HL-60 (cell line): ENCODE results near the gene CCDC88C.

Source experiments
- DNase-seq, 2 experiments: peaks; one replicate each; pipeline ENCODE4 v3.0.0-alpha.2; 2010 to 2020; ENCODE audit warnings: low read depth in 1 of 2, low spot score in 1 of 2
- H3K27ac ChIP-seq: fragments of 250-450 bp; sonication (Bioruptor Pico); replicated peaks from 2 replicates; pipeline ENCODE4 v1.5.1; 2020; ENCODE audit warnings: mild to moderate bottlenecking, moderate library complexity
- H3K27me3 ChIP-seq: fragments of 250-450 bp; sonication (Bioruptor Pico); 2 replicates; pipeline ENCODE4 v1.5.1; 2021; ENCODE audit warnings: mild to moderate bottlenecking, moderate library complexity; ENCODE audit not compliant: insufficient read depth, poor library complexity, severe bottlenecking
- H3K4me3 ChIP-seq: replicated peaks from 2 replicates; pipeline ENCODE4 v1.5.1; 2011; ENCODE audit warnings: mild to moderate bottlenecking, control low read depth, low read length; ENCODE audit not compliant: insufficient read depth
- GABPA ChIP-seq: IDR thresholded peaks from 2 replicates; pipeline ENCODE4 v1.6.1; 2012; ENCODE audit warnings: low read depth
- POLR2AphosphoS5 ChIP-seq: IDR thresholded peaks from 2 replicates; pipeline ENCODE4 v1.6.1; 2012; ENCODE audit warnings: low read depth
- SPI1 ChIP-seq: IDR thresholded peaks from 2 replicates; pipeline ENCODE4 v1.6.1; 2012; ENCODE audit warnings: low read depth, mild to moderate bottlenecking, borderline replicate concordance
- TF ChIP-seq, protein P1 (sequence below): IDR thresholded peaks from 2 replicates; pipeline ENCODE4 v1.6.1; 2012; ENCODE audit warnings: low read depth; ENCODE audit not compliant: insufficient replicate concordance
- TF ChIP-seq, protein P2 (sequence below): IDR thresholded peaks from one replicate; pipeline ENCODE4 v1.5.1; 2011; ENCODE audit warnings: low read length, control low read depth, inconsistent platforms; ENCODE audit not compliant: insufficient read depth

CCDC88C gene

DNA sequence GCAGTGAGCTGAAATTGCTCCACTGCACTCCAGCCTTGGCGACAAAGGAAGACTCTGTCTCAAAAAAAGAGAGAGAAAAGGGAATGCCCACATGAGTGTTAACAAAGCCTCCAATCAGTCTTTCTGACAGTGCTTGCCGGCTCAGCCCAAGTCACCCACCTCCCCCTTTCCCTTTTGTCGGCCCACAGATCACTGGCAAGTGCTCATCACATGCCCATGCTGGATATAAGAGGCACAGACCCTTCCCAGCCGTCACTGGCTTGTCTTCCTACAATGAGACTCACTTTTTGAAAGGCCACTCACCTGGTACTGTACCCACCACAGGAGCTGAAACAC is 70.8 kb downstream of the CCDC88C start:
- Histone ChIP-seq H3K27me3 (no peaks in the 10 kb centered on the region), H3K4me3 (no peak overlapping the region), H3K27ac (no peak overlapping the region)
- DNase-seq = no peak
- TF ChIP-seq, protein P1, sequence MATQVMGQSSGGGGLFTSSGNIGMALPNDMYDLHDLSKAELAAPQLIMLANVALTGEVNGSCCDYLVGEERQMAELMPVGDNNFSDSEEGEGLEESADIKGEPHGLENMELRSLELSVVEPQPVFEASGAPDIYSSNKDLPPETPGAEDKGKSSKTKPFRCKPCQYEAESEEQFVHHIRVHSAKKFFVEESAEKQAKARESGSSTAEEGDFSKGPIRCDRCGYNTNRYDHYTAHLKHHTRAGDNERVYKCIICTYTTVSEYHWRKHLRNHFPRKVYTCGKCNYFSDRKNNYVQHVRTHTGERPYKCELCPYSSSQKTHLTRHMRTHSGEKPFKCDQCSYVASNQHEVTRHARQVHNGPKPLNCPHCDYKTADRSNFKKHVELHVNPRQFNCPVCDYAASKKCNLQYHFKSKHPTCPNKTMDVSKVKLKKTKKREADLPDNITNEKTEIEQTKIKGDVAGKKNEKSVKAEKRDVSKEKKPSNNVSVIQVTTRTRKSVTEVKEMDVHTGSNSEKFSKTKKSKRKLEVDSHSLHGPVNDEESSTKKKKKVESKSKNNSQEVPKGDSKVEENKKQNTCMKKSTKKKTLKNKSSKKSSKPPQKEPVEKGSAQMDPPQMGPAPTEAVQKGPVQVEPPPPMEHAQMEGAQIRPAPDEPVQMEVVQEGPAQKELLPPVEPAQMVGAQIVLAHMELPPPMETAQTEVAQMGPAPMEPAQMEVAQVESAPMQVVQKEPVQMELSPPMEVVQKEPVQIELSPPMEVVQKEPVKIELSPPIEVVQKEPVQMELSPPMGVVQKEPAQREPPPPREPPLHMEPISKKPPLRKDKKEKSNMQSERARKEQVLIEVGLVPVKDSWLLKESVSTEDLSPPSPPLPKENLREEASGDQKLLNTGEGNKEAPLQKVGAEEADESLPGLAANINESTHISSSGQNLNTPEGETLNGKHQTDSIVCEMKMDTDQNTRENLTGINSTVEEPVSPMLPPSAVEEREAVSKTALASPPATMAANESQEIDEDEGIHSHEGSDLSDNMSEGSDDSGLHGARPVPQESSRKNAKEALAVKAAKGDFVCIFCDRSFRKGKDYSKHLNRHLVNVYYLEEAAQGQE = no peak
- TF ChIP-seq GABPA (no peak), POLR2AphosphoS5 (no peak), SPI1 (no peak)
- TF ChIP-seq, protein P2, sequence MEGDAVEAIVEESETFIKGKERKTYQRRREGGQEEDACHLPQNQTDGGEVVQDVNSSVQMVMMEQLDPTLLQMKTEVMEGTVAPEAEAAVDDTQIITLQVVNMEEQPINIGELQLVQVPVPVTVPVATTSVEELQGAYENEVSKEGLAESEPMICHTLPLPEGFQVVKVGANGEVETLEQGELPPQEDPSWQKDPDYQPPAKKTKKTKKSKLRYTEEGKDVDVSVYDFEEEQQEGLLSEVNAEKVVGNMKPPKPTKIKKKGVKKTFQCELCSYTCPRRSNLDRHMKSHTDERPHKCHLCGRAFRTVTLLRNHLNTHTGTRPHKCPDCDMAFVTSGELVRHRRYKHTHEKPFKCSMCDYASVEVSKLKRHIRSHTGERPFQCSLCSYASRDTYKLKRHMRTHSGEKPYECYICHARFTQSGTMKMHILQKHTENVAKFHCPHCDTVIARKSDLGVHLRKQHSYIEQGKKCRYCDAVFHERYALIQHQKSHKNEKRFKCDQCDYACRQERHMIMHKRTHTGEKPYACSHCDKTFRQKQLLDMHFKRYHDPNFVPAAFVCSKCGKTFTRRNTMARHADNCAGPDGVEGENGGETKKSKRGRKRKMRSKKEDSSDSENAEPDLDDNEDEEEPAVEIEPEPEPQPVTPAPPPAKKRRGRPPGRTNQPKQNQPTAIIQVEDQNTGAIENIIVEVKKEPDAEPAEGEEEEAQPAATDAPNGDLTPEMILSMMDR = no peak

DNA sequence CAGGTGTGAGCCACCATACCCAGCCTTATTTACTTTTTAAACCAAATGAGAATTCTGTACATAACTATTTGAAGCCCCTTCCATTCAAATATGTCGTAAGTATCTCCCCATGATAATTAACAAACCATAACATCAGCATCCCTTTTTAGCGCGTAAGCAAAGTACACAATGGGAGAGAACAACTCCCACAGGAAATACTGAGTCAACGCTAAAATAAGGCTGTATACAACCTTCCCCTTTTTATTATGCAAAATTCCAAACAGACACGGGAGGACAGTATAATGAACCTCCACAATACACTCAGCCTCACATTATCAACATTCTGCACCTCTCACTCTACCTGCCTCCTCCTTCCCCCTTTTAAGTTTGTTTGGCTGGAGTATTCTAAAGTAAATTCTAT is 73.5 kb downstream of the CCDC88C start:
- Histone ChIP-seq H3K27ac (no peak overlapping the region), H3K4me3 (no peak overlapping the region)
- no peak for DNase-seq

DNA sequence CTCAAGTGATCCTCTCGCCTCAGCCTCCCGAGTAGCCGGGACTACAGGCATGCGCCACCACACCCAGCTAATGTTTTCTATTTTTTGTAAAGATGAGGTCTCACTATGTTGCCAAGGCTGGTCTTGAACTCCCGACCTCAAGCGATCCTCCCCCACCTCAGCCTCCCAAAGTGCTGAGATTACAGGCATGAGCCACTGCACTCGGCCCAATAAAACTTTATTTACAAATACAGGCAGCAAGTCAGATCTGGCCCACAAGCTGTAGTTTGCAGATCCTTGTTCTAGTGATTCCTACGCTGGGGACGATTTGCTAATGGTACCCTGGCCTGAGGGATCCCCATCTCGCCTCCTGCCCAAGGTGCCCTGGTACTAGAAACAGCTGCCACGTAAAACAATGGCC is 74.6 kb downstream of the CCDC88C start:
- Histone ChIP-seq H3K27me3 (no peaks in the 10 kb centered on the region), H3K27ac (no peak overlapping the region), H3K4me3 (no peak overlapping the region)
- no peak for DNase-seq
- TF ChIP-seq, protein P1 = no peak
- TF ChIP-seq POLR2AphosphoS5 = no peak

More for the DNA sequence above, 73.5 kb downstream of the CCDC88C start:
- TF ChIP-seq, protein P2 = no peak
- TF ChIP-seq POLR2AphosphoS5 (no peak), GABPA (no peak), SPI1 (no peak)
- TF ChIP-seq, protein P1 = no peak
- H3K27me3 ChIP-seq = no peaks in the 10 kb centered on the region

DNA sequence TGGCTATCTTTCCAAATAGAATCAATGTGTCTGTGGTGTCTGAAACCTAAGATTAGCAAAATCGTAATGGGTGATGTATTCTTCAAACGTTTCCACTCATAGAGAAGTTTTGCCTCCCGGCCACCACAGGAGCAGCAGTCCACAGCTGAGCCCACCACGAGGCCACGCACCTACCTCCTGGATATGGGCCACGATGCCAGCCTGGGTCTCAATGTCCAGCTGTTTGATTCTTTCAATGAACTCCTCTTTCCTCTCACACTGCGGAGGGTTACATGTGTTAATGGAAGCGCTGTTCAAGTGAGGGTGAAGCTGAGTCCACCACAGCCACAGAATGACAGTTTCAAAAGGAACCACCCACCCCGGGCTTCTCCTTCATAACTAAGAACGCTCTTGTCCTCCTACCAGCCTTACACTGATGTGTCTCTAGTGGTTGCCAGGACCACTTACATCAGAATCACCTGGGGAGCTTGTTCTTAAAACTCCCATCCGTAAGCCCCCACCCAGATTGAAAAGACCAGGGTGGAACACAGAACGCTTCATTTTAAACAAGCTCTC is 75.3 kb downstream of the CCDC88C start:
- DNase-seq = no peak
- Histone ChIP-seq H3K27me3 (no peaks in the 10 kb centered on the region), H3K4me3 (no peak overlapping the region), H3K27ac (no peak overlapping the region)
- TF ChIP-seq GABPA (no peak), POLR2AphosphoS5 (no peak), SPI1 (no peak)
- TF ChIP-seq, protein P2 = no peak
